ENCODE data around the gene GEMIN7. TPM values are rescaled to one million over a fixed set of nuclear protein-coding genes. Genes with fewer than 3 reads are reported as not detected.

Gene GEMIN7
- total and polyA plus RNA-seq, 2 of the 13 experiments (the other 11 are each of a cell fraction or from before 2014, with no cell fraction given) = 24.1 to 30.6 TPM

DNA sequence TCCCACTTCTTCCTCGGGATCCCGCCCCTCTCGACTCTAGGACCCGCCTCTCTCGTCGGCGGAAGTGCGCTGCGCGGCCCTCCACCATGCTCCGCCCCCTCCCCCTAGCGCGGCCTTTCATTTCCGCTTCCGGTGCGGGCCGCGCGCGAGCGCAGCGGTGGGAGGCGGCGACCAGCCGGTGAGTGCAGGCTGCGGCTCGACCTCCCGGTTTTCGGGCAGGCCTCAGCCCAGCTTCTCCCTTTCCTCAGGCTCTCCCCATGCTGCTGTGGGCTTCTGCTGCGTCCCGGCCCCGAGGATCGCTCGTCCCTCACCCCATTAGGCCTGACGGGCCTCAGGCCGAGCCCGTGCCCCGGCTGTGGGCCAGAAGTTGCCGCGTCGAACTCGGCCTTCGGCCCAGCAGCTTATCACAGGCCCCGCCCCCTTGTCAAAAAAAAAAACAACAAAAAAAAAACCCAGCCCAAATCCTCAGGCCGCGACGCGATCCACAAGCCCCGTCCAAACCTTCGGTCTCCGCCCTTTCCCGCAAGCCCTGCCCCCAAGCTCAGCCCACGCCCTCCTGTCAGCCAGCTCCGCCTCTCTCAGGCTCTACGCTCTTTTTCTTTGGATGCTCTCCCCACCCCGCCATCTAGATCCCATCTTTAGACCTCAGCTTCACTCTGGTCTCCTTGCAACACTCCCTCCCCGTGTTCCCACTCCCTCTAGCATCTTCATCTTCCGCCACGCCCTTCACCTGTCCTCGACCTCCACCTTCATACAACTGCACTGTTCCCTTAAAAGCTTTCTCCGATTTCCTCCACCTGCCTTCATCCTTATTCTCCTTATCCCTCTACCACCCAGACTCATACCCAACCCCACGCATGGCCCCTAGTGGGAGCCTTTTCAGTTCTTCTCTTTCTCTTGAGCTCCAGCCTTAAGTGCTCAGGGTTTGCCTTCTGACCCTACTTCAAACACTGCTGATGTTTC, 39.8 kb upstream of the GEMIN7 start, which contains the start of gene CLASRP (continued):
- TF ChIP-seq, protein P1, sequence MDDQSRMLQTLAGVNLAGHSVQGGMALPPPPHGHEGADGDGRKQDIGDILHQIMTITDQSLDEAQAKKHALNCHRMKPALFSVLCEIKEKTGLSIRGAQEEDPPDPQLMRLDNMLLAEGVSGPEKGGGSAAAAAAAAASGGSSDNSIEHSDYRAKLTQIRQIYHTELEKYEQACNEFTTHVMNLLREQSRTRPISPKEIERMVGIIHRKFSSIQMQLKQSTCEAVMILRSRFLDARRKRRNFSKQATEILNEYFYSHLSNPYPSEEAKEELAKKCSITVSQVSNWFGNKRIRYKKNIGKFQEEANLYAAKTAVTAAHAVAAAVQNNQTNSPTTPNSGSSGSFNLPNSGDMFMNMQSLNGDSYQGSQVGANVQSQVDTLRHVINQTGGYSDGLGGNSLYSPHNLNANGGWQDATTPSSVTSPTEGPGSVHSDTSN (CRISPR knock-in tag; IDR thresholded peaks at IDR 0.05; ENCODE audit: borderline replicate concordance) = no peak
- TF ChIP-seq, protein P2, sequence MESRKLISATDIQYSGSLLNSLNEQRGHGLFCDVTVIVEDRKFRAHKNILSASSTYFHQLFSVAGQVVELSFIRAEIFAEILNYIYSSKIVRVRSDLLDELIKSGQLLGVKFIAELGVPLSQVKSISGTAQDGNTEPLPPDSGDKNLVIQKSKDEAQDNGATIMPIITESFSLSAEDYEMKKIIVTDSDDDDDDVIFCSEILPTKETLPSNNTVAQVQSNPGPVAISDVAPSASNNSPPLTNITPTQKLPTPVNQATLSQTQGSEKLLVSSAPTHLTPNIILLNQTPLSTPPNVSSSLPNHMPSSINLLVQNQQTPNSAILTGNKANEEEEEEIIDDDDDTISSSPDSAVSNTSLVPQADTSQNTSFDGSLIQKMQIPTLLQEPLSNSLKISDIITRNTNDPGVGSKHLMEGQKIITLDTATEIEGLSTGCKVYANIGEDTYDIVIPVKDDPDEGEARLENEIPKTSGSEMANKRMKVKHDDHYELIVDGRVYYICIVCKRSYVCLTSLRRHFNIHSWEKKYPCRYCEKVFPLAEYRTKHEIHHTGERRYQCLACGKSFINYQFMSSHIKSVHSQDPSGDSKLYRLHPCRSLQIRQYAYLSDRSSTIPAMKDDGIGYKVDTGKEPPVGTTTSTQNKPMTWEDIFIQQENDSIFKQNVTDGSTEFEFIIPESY (CRISPR knock-in tag; IDR thresholded peaks at IDR 0.05) = 0 out of 2 replicates have a peak, but pooled peaks have one; percentile 4
- no peak for TF ChIP-seq CENPT (CRISPR knock-in tag; IDR thresholded peaks at IDR 0.05; ENCODE audit: low read depth)
- TF ChIP-seq, protein P3, sequence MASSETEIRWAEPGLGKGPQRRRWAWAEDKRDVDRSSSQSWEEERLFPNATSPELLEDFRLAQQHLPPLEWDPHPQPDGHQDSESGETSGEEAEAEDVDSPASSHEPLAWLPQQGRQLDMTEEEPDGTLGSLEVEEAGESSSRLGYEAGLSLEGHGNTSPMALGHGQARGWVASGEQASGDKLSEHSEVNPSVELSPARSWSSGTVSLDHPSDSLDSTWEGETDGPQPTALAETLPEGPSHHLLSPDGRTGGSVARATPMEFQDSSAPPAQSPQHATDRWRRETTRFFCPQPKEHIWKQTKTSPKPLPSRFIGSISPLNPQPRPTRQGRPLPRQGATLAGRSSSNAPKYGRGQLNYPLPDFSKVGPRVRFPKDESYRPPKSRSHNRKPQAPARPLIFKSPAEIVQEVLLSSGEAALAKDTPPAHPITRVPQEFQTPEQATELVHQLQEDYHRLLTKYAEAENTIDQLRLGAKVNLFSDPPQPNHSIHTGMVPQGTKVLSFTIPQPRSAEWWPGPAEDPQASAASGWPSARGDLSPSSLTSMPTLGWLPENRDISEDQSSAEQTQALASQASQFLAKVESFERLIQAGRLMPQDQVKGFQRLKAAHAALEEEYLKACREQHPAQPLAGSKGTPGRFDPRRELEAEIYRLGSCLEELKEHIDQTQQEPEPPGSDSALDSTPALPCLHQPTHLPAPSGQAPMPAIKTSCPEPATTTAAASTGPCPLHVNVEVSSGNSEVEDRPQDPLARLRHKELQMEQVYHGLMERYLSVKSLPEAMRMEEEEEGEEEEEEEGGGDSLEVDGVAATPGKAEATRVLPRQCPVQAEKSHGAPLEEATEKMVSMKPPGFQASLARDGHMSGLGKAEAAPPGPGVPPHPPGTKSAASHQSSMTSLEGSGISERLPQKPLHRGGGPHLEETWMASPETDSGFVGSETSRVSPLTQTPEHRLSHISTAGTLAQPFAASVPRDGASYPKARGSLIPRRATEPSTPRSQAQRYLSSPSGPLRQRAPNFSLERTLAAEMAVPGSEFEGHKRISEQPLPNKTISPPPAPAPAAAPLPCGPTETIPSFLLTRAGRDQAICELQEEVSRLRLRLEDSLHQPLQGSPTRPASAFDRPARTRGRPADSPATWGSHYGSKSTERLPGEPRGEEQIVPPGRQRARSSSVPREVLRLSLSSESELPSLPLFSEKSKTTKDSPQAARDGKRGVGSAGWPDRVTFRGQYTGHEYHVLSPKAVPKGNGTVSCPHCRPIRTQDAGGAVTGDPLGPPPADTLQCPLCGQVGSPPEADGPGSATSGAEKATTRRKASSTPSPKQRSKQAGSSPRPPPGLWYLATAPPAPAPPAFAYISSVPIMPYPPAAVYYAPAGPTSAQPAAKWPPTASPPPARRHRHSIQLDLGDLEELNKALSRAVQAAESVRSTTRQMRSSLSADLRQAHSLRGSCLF (CRISPR knock-in tag; IDR thresholded peaks at IDR 0.05; ENCODE audit: borderline replicate concordance) = no peak
- TF ChIP-seq, protein P4, sequence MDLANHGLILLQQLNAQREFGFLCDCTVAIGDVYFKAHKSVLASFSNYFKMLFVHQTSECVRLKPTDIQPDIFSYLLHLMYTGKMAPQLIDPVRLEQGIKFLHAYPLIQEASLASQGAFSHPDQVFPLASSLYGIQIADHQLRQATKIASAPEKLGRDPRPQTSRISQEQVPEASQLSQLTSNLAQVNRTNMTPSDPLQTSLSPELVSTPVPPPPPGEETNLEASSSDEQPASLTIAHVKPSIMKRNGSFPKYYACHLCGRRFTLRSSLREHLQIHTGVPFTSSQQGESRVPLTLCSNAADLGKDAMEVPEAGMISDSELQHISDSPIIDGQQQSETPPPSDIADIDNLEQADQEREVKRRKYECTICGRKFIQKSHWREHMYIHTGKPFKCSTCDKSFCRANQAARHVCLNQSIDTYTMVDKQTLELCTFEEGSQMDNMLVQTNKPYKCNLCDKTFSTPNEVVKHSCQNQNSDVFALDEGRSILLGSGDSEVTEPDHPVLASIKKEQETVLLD (CRISPR knock-in tag; IDR thresholded peaks at IDR 0.05; ENCODE audit: low read depth) = no peak
- TF ChIP-seq ZBTB8A (CRISPR knock-in tag; IDR thresholded peaks at IDR 0.05; ENCODE audit: borderline replicate concordance, low read depth) = no peak
- TF ChIP-seq, protein P5, sequence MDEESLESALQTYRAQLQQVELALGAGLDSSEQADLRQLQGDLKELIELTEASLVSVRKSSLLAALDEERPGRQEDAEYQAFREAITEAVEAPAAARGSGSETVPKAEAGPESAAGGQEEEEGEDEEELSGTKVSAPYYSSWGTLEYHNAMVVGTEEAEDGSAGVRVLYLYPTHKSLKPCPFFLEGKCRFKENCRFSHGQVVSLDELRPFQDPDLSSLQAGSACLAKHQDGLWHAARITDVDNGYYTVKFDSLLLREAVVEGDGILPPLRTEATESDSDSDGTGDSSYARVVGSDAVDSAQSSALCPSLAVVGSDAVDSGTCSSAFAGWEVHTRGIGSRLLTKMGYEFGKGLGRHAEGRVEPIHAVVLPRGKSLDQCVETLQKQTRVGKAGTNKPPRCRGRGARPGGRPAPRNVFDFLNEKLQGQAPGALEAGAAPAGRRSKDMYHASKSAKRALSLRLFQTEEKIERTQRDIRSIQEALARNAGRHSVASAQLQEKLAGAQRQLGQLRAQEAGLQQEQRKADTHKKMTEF (CRISPR knock-in tag; IDR thresholded peaks at IDR 0.05) = peak; percentile 67; the same call in 1 of the 2 replicates
- peak; percentile 76; the same call in 1 of the 2 replicates for TF ChIP-seq TP53 (CRISPR knock-in tag; conservative IDR thresholded peaks at IDR 0.05)
- no peak for TF ChIP-seq ATAD3A (CRISPR knock-in tag; IDR thresholded peaks at IDR 0.05)
- no peak for TF ChIP-seq ZNF841 (CRISPR knock-in tag; IDR thresholded peaks at IDR 0.05; ENCODE audit: borderline replicate concordance)
- TF ChIP-seq REXO4 (CRISPR knock-in tag; IDR thresholded peaks at IDR 0.05; ENCODE audit: borderline replicate concordance) = no peak
- TF ChIP-seq, protein P6, sequence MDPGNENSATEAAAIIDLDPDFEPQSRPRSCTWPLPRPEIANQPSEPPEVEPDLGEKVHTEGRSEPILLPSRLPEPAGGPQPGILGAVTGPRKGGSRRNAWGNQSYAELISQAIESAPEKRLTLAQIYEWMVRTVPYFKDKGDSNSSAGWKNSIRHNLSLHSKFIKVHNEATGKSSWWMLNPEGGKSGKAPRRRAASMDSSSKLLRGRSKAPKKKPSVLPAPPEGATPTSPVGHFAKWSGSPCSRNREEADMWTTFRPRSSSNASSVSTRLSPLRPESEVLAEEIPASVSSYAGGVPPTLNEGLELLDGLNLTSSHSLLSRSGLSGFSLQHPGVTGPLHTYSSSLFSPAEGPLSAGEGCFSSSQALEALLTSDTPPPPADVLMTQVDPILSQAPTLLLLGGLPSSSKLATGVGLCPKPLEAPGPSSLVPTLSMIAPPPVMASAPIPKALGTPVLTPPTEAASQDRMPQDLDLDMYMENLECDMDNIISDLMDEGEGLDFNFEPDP (CRISPR knock-in tag; conservative IDR thresholded peaks at IDR 0.05) = no peak
- TF ChIP-seq ZNF619 (CRISPR knock-in tag; IDR thresholded peaks at IDR 0.05) = peak; percentile 64; the same call in 1 of the 2 replicates
- TF ChIP-seq GTF3A (CRISPR knock-in tag; conservative IDR thresholded peaks at IDR 0.05) = no peak
